Left lobe of liver (tissue), 2 donors: ENCODE results near the gene EP300. TPM values are rescaled to one million over a fixed set of nuclear protein-coding genes. Genes with fewer than 3 reads are reported as not detected.
"Not testable (repeated sequence)": the region's sequence is repeated elsewhere in the genome, so short reads cannot be mapped to it uniquely, and the experiment has no call there.

Experiments
- ATAC-seq: fragments of 200-7000 bp; cut with Tn5 transposase; one replicate; pipeline ENCODE4 v1.9.1; 2020; ENCODE audit warnings: mild to moderate bottlenecking, moderate library complexity
- DNase-seq: peaks from one replicate; pipeline ENCODE4 v3.0.0-alpha.2; 2020; ENCODE audit warnings: low spot score
- total RNA-seq: library from RNA; stranded (reverse); gene quantifications from one replicate; pipeline ENCODE4 v1.2.1, GENCODE V29; 2021
- donor health status: DM: no; HTN: no; CAD: no; lungs with moderate emphysema.
- donor health status: DM: no; HTN: yes; CAD: no.

The EP300 gene
- total RNA-seq: 24.4 TPM

DNA sequence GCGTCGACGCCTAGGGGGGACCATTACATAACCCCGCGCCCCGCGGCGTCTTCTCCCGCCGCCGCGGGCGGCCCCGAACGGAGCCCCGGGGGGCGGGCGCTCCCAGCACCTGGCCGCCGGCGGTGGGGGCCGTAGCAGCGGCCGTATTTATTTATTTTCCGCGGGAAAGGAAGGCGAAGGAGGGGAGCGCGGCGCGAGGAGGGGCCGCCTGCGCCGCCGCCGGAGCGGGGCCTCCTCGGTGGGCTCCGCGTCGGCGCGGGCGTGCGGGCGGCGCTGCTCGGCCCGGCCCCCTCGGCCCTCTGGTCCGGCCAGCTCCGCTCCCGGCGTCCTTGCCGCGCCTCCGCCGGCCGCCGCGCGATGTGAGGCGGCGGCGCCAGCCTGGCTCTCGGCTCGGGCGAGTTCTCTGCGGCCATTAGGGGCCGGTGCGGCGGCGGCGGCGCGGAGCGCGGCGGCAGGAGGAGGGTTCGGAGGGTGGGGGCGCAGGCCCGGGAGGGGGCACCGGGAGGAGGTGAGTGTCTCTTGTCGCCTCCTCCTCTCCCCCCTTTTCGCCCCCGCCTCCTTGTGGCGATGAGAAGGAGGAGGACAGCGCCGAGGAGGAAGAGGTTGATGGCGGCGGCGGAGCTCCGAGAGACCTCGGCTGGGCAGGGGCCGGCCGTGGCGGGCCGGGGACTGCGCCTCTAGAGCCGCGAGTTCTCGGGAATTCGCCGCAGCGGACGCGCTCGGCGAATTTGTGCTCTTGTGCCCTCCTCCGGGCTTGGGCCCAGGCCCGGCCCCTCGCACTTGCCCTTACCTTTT lies at the start of gene EP300:
Gene EP300, plus strand, starts transcription at position 570 of the 795 bp plus-strand sequence. CDS start 413 bp downstream, outside the sequence.
- DNase-seq: peak; percentile 78
- peak; percentile 49 for ATAC-seq

DNA sequence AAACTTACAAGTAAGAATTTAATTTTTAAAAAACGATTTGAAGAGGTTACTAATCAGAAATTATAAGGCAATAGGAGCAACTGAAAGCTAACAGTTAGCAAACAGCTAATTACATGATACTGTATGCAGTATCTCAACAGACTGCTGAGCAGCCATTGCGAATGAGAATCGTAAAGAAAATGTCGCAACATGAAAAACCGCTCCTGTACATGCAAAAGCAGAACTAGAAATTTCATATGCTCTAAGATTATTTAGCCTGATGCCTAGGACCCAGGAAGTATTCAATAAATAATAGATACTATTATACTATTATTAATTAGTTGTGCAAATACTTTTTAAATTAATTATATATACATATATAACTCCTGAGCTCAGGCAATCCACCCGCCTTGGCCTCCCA lies 48.7 kb upstream of the EP300 start:
- DNase-seq: no peak
- ATAC-seq: no peak

GRCh38 chr22:41045575-41045974 lies 46.8 kb upstream of the EP300 start:
- ATAC-seq, DNase-seq: not testable (repeated sequence)

- ATAC-seq (no peak), DNase-seq (no peak)
Observed at GRCh38 chr22:41047801-41048211, 44.6 kb upstream of the EP300 start.

DNA sequence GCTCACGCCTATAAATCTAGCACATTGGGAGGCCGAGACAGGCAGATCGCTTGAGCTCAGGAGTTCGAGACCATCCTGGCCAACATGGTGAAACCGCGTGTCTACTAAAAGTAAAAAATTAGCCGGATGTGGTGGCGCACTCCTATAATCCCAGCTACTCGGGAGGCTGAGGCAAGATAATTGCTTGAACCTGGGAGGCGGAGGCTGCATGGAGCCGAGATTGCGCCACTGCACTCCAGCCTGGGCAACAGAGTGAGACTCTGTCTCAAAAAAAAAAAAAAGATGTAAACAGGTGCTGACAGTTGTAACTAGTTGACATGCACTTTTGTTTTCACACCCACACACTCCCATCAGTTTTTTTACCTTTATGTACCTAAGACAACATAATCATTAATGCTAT lies 44.0 kb upstream of the EP300 start:
- not testable (repeated sequence) for ATAC-seq, DNase-seq

DNA sequence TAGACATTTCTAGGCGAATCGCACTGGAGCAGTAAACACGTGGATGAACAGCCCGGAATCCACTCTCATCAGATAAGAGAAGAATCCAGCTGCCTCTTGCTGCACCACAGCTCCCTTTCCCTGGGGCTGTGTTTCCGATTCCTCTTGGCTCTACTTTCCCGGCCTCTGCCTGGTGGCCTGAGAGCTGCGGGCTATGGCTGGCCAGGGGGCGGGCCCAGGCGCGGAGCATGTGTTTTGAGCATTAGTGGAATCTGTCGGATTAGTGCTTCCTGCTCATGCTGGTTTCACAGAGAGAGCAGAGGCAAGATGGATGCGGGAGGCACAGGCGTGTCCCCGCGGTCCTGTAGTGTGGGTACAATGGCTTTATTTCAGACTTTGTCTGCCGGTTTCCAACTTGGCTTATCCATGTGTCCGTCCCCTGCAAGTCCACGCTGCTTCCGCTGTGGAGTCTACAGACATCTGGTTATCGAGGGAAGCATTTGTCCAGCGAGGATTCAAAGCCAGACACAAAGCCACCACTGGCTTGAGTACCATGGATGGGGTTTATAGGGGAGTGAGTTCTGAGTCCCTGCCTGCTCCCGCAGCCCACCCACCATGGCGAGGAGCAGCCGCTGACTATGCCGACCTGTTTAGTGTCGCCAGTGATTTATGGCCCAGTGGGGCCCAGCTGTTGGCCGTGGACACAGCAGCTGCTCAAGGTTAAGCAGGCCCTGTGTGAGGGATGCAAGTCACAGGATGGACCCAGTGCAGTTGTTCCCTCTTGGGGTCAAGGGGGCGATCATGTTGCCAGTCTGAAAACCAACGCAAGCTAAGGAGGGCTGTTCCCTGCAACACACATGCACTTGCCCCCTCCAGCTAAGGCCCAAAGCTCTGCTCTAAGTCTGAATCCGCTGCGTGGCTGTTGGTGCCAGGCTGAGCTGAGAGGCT lies 43.3 kb upstream of the EP300 start:
- ATAC-seq (peak; percentile 54), DNase-seq (peak; percentile 50)

DNA sequence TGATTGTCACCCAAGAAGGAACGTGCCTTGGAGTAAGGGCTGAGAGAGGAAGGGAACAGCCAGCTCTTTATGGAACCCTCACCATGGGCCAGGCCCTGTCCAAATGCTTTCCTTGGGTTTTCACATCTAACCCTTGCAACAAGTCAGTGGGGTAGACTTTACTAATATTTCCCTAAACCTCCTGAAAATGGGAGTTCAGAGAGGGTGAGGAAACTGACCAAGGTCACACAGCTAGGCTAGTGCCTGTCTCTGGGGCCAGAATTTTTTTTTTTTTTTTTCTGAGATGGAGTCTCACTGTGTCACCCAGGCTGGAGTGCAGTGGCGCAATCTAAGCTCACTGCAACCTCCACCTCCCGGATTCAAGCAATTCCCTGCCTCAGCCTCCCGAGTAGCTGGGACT lies 42.6 kb upstream of the EP300 start:
- not testable (repeated sequence) for DNase-seq, ATAC-seq

DNA sequence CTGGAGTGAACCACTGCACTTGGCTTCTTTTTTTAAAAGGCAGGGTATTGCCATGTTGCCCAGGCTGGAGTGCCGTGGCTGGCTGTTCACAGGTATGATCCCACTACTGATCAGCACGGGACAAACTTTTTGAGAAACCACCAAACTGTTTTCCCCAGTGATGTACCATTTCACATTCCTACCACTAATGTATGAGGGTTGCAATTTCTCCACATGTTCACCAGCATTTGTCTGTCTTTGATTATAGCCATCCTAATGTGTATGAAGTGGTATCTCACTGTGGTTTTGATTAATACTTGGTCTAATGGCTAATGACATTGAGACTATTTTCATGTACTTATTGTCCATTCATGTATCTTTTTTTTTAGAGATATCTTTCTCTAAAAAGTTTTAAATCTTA lies 41.5 kb upstream of the EP300 start:
- ATAC-seq: no peak
- DNase-seq: no peak

DNA sequence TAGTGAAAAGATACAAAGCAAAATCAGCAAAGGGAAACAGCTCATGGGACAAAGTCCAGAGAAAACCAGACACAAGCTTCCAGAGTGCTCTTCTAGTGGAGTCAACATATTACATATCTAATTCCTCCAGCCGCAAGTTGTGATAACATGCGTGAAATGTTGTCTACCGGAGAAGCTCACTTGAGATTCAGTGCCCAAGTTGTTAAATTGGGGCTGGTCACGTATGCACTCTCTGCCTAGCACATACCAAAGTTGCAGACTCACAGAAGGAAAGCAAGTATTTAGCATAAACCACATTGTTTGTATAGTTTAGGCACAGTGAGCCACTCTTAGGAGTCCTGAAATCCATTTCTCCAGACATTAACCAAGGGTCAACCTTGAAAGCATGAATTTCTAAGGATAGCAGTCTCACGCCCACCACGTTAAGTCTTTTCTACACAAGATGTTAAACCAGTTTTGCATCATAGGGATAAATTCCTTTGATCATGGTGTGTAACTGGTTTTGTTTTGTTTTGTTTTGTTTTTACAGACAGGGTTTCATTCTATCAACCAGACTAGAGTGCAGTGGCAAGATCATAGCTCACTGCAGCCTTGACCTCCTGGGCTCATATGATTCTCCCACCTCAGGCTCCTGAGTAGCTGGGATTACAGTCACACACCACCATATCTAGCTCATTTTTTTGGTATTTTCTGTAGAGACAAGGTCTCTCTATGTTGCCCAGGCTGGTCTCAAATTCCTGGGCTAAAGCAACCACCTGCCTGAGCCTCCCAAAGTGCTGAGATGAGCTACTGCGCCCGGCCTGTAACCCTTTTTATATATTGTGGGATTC lies 39.5 kb upstream of the EP300 start:
- no peak for ATAC-seq

DNA sequence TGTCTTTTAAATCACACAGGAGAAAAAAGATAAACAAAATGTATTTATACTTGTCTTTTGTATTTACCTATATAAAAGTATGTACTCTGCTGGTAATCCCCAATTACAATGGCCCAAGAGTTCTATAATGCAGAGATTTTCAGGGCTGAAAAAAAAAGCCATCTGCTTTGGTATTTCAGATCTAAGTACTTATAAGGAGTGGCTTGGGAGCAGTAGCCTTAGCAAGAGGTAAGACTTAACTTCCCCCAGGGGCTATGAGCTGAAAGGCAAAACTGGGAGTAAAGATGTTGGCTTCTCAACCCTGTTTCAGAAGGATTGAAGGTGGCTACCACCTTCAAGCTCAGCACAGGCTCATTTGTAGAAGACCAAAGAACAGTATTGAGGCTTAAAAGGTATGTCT lies 35.3 kb upstream of the EP300 start:
- ATAC-seq (no peak), DNase-seq (no peak)

More for the DNA sequence above, 39.5 kb upstream of the EP300 start:
- DNase-seq: no peak

- ATAC-seq (no peak), DNase-seq (no peak)
Observed at GRCh38 chr22:41062146-41062545, 30.2 kb upstream of the EP300 start.

DNA sequence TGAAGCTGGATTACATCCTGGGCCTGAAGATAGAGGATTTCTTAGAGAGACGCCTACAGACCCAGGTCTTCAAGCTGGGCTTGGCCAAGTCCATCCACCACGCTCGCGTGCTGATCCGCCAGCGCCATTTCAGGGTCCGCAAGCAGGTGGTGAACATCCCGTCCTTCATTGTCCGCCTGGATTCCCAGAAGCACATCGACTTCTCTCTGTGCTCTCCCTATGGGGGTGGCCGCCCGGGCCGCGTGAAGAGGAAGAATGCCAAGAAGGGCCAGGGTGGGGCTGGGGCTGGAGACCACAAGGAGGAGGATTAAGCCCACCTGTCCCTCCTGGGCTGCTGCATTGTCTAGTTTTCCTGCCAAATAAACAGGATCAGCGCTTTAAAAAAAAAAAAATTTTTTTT lies 28.1 kb upstream of the EP300 start:
- not testable (repeated sequence) for ATAC-seq, DNase-seq

- not testable (repeated sequence) for DNase-seq, ATAC-seq
Observed at GRCh38 chr22:41066341-41066740, 26.1 kb upstream of the EP300 start.

GRCh38 chr22:41067968-41068367 lies 24.4 kb upstream of the EP300 start:
- DNase-seq, ATAC-seq: not testable (repeated sequence)

GRCh38 chr22:41070665-41071331 lies 21.6 kb upstream of the EP300 start:
- no peak for DNase-seq
- ATAC-seq: no peak

GRCh38 chr22:41074061-41074460 lies 18.3 kb upstream of the EP300 start:
- ATAC-seq (no peak), DNase-seq (no peak)

DNA sequence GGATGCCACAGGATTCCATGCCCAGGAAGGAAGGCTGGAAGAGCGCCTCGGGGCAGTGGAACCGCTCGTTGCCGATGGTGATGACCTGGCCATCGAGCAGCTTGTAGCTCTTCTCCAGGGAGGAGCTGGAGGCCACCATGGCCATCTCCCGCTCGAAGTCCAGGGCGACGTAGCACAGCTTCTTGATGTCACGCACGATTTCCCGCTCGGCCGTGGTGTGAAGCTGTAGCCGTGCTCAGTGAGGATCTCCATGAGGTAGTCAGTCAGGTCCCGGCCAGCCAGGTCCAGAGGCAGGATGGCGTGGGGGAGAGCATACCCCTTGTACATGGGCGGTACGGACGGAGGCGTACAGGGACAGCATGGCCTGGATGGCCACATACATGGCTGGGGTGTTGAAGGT lies 17.9 kb upstream of the EP300 start:
- DNase-seq (no peak), ATAC-seq (no peak)

DNA sequence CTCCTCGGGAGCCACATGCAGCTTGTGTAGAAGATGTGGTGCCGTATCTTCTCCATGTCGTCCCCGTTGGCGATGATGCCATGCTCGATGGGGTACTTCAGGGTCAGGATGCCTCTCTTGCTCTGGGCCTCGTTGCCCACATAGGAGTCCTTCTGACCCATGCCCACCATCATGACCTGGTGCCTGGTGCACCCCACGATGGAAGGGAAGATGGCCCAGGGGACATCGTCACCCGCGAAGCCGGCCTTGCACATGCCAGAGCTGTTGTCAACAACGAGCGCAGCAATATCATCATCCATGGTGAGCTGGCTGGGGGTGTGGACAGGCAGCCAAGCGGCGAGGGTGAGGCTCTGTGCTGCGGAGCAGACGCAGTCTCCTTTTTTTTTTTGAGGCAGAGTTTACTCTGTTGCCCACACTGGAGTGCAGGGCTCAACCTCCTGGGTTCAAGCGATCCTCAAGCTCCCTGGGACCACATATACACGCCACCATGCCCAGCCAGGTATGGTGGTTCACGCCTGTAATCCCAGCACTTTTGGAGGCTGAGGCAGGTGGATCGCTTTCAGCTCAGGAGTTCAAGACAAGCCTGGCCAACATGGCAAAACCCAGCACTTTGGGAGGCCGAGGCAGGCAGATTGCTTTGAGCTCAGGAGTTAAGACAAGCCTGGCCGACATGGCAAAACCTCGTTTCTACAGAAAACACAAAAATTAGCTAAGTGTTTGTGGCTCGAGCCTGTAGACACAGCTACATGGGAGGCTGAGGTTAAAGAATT lies 17.3 kb upstream of the EP300 start:
- DNase-seq: no peak
- no peak for ATAC-seq

DNA sequence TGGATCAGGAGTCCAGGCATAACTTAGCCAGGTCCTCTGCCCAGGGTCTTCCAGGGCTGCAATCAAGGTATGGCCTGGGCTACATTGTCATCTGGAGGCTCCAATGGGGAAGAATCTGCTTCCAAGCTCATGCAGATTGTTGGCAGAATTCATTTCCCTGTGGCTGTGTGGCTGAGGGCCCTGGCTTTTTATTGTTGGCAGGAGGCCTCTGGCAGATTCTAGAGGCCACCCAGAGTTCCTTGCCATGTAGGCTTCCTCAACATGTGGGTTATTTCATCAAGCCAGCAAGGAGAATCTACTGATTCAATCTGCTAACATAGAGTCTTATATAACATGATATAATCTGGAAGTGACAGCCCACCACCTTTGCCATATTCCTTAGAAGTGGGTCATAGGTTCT lies 16.4 kb upstream of the EP300 start:
- no peak for DNase-seq
- no peak for ATAC-seq
